Upper lobe of left lung (tissue), 6 donors: ENCODE data around the gene BMPR1B. TPM values are rescaled to one million over a fixed set of nuclear protein-coding genes. Genes with fewer than 3 reads are reported as not detected.

ENCODE experiments used
- ATAC-seq, 2 donors: fragments of 200-7000 bp; cut with Tn5 transposase; one replicate each; pipeline ENCODE4 v1.9.1; 2022; ENCODE audit warnings: mild to moderate bottlenecking in 2 of 2, moderate library complexity in 2 of 2; ENCODE audit not compliant: low FRiP score in 2 of 2
- DNase-seq, 2 donors: peaks; one replicate each; pipeline ENCODE4 v3.0.0-alpha.2; 2019 to 2020
- H3K27ac ChIP-seq, 4 donors: fragments of 200-600 bp; sonication (generic); one replicate each; pipeline ENCODE4 v1.5.1; 2016 to 2019
- H3K27me3 ChIP-seq, 4 donors: fragments of 200-600 bp; sonication (generic); one replicate each; pipeline ENCODE4 v1.5.1; 2017 to 2019
- H3K36me3 ChIP-seq, 4 donors: fragments of 200-600 bp; sonication (generic); one replicate each; pipeline ENCODE4 v1.5.1; 2016 to 2019
- H3K4me1 ChIP-seq, 4 donors: fragments of 200-600 bp; sonication (generic); one replicate each; pipeline ENCODE4 v1.5.1; 2018 to 2019
- H3K4me3 ChIP-seq, 4 donors: fragments of 200-600 bp; sonication (generic); one replicate each; pipeline ENCODE4 v1.5.1; 2017 to 2019; ENCODE audit warnings: mild to moderate bottlenecking in 2 of 4, moderate library complexity in 1 of 4
- H3K9me3 ChIP-seq, 4 donors: fragments of 200-600 bp; sonication (generic); one replicate each; pipeline ENCODE4 v1.5.1; 2018 to 2019
- EP300 ChIP-seq, 4 donors: sonication (generic); formaldehyde crosslinking; IDR thresholded peaks; one replicate each; pipeline ENCODE4 v1.5.1; 2017; ENCODE audit warnings: antibody characterized with exemption in 4 of 4, control low read depth in 2 of 4
- POLR2A ChIP-seq, 4 donors: fragments of 450-650 bp; IDR thresholded peaks; one replicate each; pipeline ENCODE4 v1.5.1; 2016 to 2017; ENCODE audit warnings: antibody characterized with exemption in 4 of 4, mild to moderate bottlenecking in 2 of 4
- POLR2AphosphoS5 ChIP-seq, 2 donors: sonication (generic); formaldehyde crosslinking; IDR thresholded peaks; one replicate each; pipeline ENCODE4 v1.5.1; 2017; ENCODE audit warnings: antibody characterized with exemption in 2 of 2
- WGBS, 2 donors: methylation state at CpG; one replicate each; pipeline ENCODE4 v1.1.5; 2017 to 2018; 5-methylcytosine and 5-hydroxymethylcytosine counted together
- total RNA-seq, 6 donors: library from RNA; depleted of rRNA in 4 of 6; stranded (reverse); fragments of >200 nt in 4 of 6; gene quantifications; one replicate each; pipeline versions ENCODE4 v1.1.0 to v1.2.1, GENCODE V29; 2016 to 2021
- TF ChIP-seq, protein P1 (sequence below), 6 experiments: fragments of 450-650 bp in 4 of 6; fragments of 200-600 bp in 2 of 6; sonication (generic) in 2 of 6; IDR thresholded peaks; one replicate each; pipeline ENCODE4 v1.5.1; 2016 to 2019; ENCODE audit warnings: antibody characterized with exemption in 6 of 6
- donor health status: DM: no; HTN: no; CAD: no; lungs with moderate emphysema.
- donor health status: DM: no; HTN: yes; CAD: no; lungs with severe emphysema.

Gene BMPR1B
- total RNA-seq, 6 donors from 2014 or later, result 0.78 to 7.7 (median 3.5) TPM

DNA sequence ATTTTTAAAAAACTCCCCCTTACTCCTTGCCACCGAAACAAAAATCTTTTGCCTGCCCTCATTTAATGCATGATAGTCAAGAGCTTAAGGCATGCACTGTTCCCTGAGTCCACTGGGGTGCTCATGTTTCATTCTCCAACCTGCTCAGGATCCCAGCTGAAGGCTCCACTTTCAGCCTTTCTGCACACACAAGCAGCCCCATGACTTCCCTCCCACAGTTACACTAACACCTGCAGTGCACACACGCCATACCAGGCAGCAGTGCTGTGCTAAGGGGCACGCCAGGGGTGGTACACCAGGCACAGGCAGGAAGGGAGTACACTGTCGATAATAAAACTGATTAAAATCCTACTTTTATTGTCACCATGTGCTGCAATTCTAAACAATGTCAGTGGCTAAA is 385.2 kb downstream of the BMPR1B start:
- H3K4me1 ChIP-seq, result no peaks in the 10 kb centered on the region
- no peak overlapping the region for H3K27ac ChIP-seq
- H3K4me3 ChIP-seq, result no peak overlapping the region
- no peaks in the 10 kb centered on the region for H3K27me3 ChIP-seq
- no peaks in the 10 kb centered on the region for H3K9me3 ChIP-seq
- H3K36me3 ChIP-seq, result no peaks in the 10 kb centered on the region
- WGBS, 2 donors, result 72 to 80% methylated on average over 4 of the region's 4 CpGs
- no peak for DNase-seq
- ATAC-seq, result peak; percentile 34 to 68
- TF ChIP-seq, protein P1, sequence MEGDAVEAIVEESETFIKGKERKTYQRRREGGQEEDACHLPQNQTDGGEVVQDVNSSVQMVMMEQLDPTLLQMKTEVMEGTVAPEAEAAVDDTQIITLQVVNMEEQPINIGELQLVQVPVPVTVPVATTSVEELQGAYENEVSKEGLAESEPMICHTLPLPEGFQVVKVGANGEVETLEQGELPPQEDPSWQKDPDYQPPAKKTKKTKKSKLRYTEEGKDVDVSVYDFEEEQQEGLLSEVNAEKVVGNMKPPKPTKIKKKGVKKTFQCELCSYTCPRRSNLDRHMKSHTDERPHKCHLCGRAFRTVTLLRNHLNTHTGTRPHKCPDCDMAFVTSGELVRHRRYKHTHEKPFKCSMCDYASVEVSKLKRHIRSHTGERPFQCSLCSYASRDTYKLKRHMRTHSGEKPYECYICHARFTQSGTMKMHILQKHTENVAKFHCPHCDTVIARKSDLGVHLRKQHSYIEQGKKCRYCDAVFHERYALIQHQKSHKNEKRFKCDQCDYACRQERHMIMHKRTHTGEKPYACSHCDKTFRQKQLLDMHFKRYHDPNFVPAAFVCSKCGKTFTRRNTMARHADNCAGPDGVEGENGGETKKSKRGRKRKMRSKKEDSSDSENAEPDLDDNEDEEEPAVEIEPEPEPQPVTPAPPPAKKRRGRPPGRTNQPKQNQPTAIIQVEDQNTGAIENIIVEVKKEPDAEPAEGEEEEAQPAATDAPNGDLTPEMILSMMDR (IDR thresholded peaks at IDR 0.05), result no peak
- TF ChIP-seq POLR2AphosphoS5 (IDR thresholded peaks at IDR 0.05) (no peak), POLR2A (IDR thresholded peaks at IDR 0.05) (no peak), EP300 (IDR thresholded peaks at IDR 0.05) (no peak)

DNA sequence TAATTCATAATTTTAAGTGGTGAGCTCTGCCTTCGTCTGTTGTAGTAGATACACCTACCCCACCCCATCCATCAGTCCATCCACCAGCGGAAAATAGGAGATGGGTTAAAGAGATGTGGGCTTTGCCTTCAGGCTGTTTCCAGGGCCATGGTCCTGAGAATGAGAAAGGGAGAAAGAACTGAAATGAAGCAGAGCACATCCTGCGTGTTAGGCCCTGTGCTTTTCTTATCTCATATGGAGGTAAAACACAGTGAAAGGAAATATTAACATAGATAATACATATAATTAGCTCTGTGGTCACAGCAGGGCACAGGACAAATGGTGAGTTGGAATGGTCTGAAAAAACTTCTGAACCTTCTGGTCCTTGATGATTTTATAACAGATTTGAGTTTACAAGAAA is 393.5 kb downstream of the BMPR1B start:
- Histone ChIP-seq H3K4me3 (no peak overlapping the region), H3K27ac (no peak overlapping the region), H3K4me1 (no peaks in the 10 kb centered on the region), H3K9me3 (no peaks in the 10 kb centered on the region), H3K27me3 (no peaks in the 10 kb centered on the region), H3K36me3 (no peaks in the 10 kb centered on the region)
- DNase-seq (no peak), ATAC-seq (no peak)
- TF ChIP-seq POLR2A (IDR thresholded peaks at IDR 0.05) (no peak), EP300 (IDR thresholded peaks at IDR 0.05) (no peak), POLR2AphosphoS5 (IDR thresholded peaks at IDR 0.05) (no peak)
- TF ChIP-seq, protein P1 (IDR thresholded peaks at IDR 0.05), result no peak
- WGBS, 2 donors, result 83 to 91% methylated on average over 3 of the region's 3 CpGs

- peak in 1 of 2 donors; percentile 67 for ATAC-seq
- no peak for DNase-seq
- TF ChIP-seq, protein P1 (IDR thresholded peaks at IDR 0.05), result no peak
- TF ChIP-seq EP300 (IDR thresholded peaks at IDR 0.05), result no peak
- TF ChIP-seq POLR2A (IDR thresholded peaks at IDR 0.05), result no peak
- TF ChIP-seq POLR2AphosphoS5 (IDR thresholded peaks at IDR 0.05), result no peak
- no peak overlapping the region for H3K4me3 ChIP-seq
- H3K9me3 ChIP-seq, result no peaks in the 10 kb centered on the region
- no peak overlapping the region for H3K27ac ChIP-seq
- no peaks in the 10 kb centered on the region for H3K36me3 ChIP-seq
- H3K4me1 ChIP-seq, result no peaks in the 10 kb centered on the region
- 62 to 64% methylated on average over 5 of the region's 5 CpGs for WGBS, 2 donors
- H3K27me3 ChIP-seq, result no peaks in the 10 kb centered on the region
Measured at GRCh38 chr4:95153182-95153581, 395.4 kb downstream of the BMPR1B start.

GRCh38 chr4:95155759-95156451 is 398.1 kb downstream of the BMPR1B start:
- ATAC-seq (peak in 1 of 2 donors; percentile 58), DNase-seq (no peak)
- no peaks in the 10 kb centered on the region for H3K9me3 ChIP-seq
- H3K4me3 ChIP-seq, result no peak overlapping the region
- TF ChIP-seq, protein P1 (IDR thresholded peaks at IDR 0.05), result peak in 4 of 6 experiments; percentile 15 to 40 (median 36)
- TF ChIP-seq POLR2A (IDR thresholded peaks at IDR 0.05), result no peak
- no peaks in the 10 kb centered on the region for H3K27me3 ChIP-seq
- 59 to 75% methylated on average over 2 of the region's 2 CpGs for WGBS, 2 donors
- H3K36me3 ChIP-seq, result no peaks in the 10 kb centered on the region
- no peak overlapping the region for H3K27ac ChIP-seq
- H3K4me1 ChIP-seq, result no peaks in the 10 kb centered on the region

- Histone ChIP-seq H3K9me3 (no peaks in the 10 kb centered on the region), H3K4me1 (no peaks in the 10 kb centered on the region), H3K27ac (no peak overlapping the region), H3K36me3 (no peaks in the 10 kb centered on the region), H3K4me3 (no peak overlapping the region), H3K27me3 (no peaks in the 10 kb centered on the region)
- ATAC-seq (no peak), DNase-seq (no peak)
- WGBS, 2 donors, result 37 to 38% methylated on average over 3 of the region's 3 CpGs
- TF ChIP-seq, protein P1 (IDR thresholded peaks at IDR 0.05), result no peak
- TF ChIP-seq POLR2A (IDR thresholded peaks at IDR 0.05) (no peak), EP300 (IDR thresholded peaks at IDR 0.05) (no peak), POLR2AphosphoS5 (IDR thresholded peaks at IDR 0.05) (no peak)
Measured at GRCh38 chr4:95156452-95156765, 398.7 kb downstream of the BMPR1B start.
